A549 treated with CORT108297 at 1 μM for 4 hours (cell line): Measurements from ENCODE around the gene FAM124A. TPM values are rescaled to one million over a fixed set of nuclear protein-coding genes. Genes with fewer than 3 reads are reported as not detected.

Experiments
- total RNA-seq: library from RNA; stranded (reverse); fragments of 200-300 nt; extraction: Qiagen RNA extraction; gene quantifications from 5 replicates; pipeline ENCODE4 v1.2.3, GENCODE V29; 2022

Gene FAM124A
- 2.0 to 2.6 TPM (median 2.2 TPM) in 5 replicates for total RNA-seq

DNA sequence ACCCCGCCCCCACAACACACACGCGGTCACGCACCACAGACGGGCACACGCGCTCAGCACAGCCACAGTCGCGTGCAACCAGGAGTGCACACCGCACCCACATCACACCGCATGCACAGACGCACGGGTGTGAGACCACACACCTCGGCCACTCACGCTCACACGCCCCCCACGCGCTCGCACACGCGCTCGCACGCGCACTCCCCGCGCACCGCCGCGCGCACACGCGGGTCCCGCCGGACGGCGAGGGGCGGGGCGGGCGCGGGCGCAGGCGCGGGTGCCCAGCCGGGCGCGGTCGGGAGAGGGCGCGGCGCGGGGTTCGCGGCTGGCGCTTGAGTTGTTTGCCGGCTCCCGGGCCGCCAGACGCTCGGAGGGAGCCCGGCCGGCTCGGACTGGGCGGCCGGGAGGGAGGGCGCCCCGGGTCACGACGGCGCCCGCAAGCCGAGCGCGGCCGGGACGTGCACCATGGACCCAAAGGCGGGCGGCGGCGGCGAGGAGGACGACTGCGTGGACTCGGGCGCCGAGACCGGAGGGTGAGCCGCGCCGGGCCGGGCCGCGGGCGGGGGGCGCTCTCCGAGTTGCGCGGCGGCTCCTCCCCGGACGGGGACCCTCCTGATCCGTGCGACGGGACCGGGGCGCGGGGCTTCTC lies at the start of gene FAM124A:
Gene FAM124A, plus strand, starts transcription at position 362 of the 649 bp plus-strand sequence. Its CDS starts 104 bp downstream, at position 466.

Other genes starting within 250 kb of the FAM124A start
- gene C13orf42, start 111.1 kb upstream of the FAM124A start, total RNA-seq: not detected in 5 replicates
- not detected in 5 replicates for gene SERPINE3, start 117.3 kb downstream of the FAM124A start, total RNA-seq
- gene INTS6, start 230.6 kb downstream of the FAM124A start, total RNA-seq: 8.3 to 11.7 TPM (median 9.5 TPM) in 5 replicates